K562 (cell line): ENCODE measurements around the gene RPL14. TPM values are rescaled to one million over a fixed set of nuclear protein-coding genes. Genes with fewer than 3 reads are reported as not detected.

Experiments
- ATAC-seq: fragments of 200-7000 bp; cut with Tn5 transposase; 3 replicates; pipeline ENCODE4 v1.9.1; 2020; ENCODE audit warnings: moderate library complexity
- BruUV-seq: library from RNA; stranded (reverse); fragments of 400-500 nt; replicated peaks from 2 replicates; lab custom pipeline; 2021; lab: Mats Ljungman, UMichigan
- CTCF ChIA-PET: fragments of 300-600 bp; formaldehyde crosslinking; extraction: SDS; loops from one replicate; lab custom pipeline; 2021; ENCODE audit warnings: low intra/inter-chr PET ratio; lab: Yijun Ruan, JAX
- POLR2A ChIA-PET: fragments of 300-600, 350-650 bp; sonication (Branson Sonifier 250); formaldehyde crosslinking; extraction: SDS; loops from one replicate; lab custom pipeline; 2021; ENCODE audit warnings: antibody characterized with exemption, inconsistent platforms; lab: Yijun Ruan, JAX
- DNase-seq, 4 experiments: peaks; one replicate each; pipeline versions ENCODE4 v3.0.0 to v3.0.0-alpha.2; 2011 to 2018; ENCODE audit warnings: low spot score in 3 of 4, mixed read lengths in 3 of 4; ENCODE audit errors: extremely low read depth in 1 of 4
- FAIRE-seq: peaks from 2 replicates; lab custom pipeline; 2011; peaks lifted over from hg19 to GRCh38; lab: Jason Lieb, UNC
- H2AFZ ChIP-seq: 2 replicates; pipeline ENCODE4 v1.6.0; 2011; ENCODE audit warnings: low read depth, low read length, control low read depth, inconsistent platforms
- H3K27ac ChIP-seq: fragments of 200-600 bp; 3 replicates; pipeline ENCODE4 v1.8.0; 2011; ENCODE audit warnings: low read depth, mild to moderate bottlenecking, control low read depth, inconsistent platforms, low read length, moderate library complexity, mixed read lengths; ENCODE audit errors: extremely low read depth
- H3K27me3 ChIP-seq, 2 experiments: fragments of 300-600 bp in 1 of 2; 2 replicates in 1 of 2; 3 replicates in 1 of 2; pipeline versions ENCODE4 v1.6.0 to v1.8.0; 2011; ENCODE audit warnings: inconsistent platforms in 2 of 2, low read length in 2 of 2, mild to moderate bottlenecking in 1 of 2, mixed read lengths in 1 of 2, moderate library complexity in 1 of 2; ENCODE audit not compliant: control insufficient read depth in 2 of 2, insufficient read depth in 2 of 2
- H3K36me3 ChIP-seq: fragments of 300-600 bp; 3 replicates; pipeline ENCODE4 v1.8.0; 2011; ENCODE audit warnings: mild to moderate bottlenecking, low read length, inconsistent platforms; ENCODE audit not compliant: control insufficient read depth, insufficient read depth
- H3K4me1 ChIP-seq, 2 experiments: fragments of 200-600 bp in 1 of 2; replicated peaks in 1 of 2; 2 replicates in 1 of 2; 3 replicates in 1 of 2; pipeline versions ENCODE4 v1.5.1 to v1.8.0; 2011; ENCODE audit warnings: inconsistent platforms in 2 of 2, low read length in 2 of 2, mild to moderate bottlenecking in 1 of 2, mixed read lengths in 1 of 2, moderate library complexity in 1 of 2; ENCODE audit not compliant: control insufficient read depth in 2 of 2, insufficient read depth in 2 of 2
- H3K4me2 ChIP-seq: 2 replicates; pipeline ENCODE4 v1.6.1; 2011; ENCODE audit warnings: low read length, control low read depth, inconsistent platforms, mixed read lengths; ENCODE audit not compliant: insufficient read depth
- H3K4me3 ChIP-seq: fragments of 200-600 bp; sonication (generic), shearing (Covaris generic); 2 replicates; pipeline ENCODE4 v1.5.1; 2016; ENCODE audit warnings: control low read depth, inconsistent platforms
- H3K79me2 ChIP-seq: fragments of 200-600 bp; 3 replicates; pipeline ENCODE4 v1.8.0; 2011; ENCODE audit warnings: low read length, inconsistent platforms; ENCODE audit not compliant: control insufficient read depth, insufficient read depth
- H3K9ac ChIP-seq, 2 experiments: 2 replicates each; pipeline versions ENCODE4 v1.6.0 to v1.6.1; 2011; ENCODE audit warnings: low read depth in 2 of 2, low read length in 2 of 2, control low read depth in 1 of 2, inconsistent platforms in 1 of 2, mild to moderate bottlenecking in 1 of 2, mixed read lengths in 1 of 2; ENCODE audit not compliant: insufficient read depth in 1 of 2
- H3K9me1 ChIP-seq: one replicate; pipeline ENCODE4 v1.6.0; 2011; ENCODE audit warnings: inconsistent platforms, mild to moderate bottlenecking, low read length, moderate library complexity; ENCODE audit not compliant: control insufficient read depth, insufficient read depth
- H3K9me3 ChIP-seq: replicated peaks from 2 replicates; pipeline ENCODE4 v1.5.1; 2011; ENCODE audit warnings: low read depth, low read length, inconsistent platforms; ENCODE audit not compliant: control insufficient read depth, insufficient read depth
- H4K20me1 ChIP-seq: replicated peaks from 2 replicates; pipeline ENCODE4 v1.6.1; 2011; ENCODE audit warnings: low read length, inconsistent platforms, mixed read lengths; ENCODE audit not compliant: control insufficient read depth, insufficient read depth
- BCOR ChIP-seq: fragments of 450-650 bp; IDR thresholded peaks from 2 replicates; pipeline ENCODE4 v1.6.1; 2016
- CEBPB ChIP-seq: fragments of 450-650 bp; IDR thresholded peaks from 2 replicates; pipeline ENCODE4 v1.6.1; 2016; ENCODE audit warnings: missing genetic modification characterization, missing compliant biosample characterization
- CREB3L1 ChIP-seq: fragments of 450-650 bp; IDR thresholded peaks from 2 replicates; pipeline ENCODE4 v1.6.1; 2014; ENCODE audit warnings: low read depth, mild to moderate bottlenecking, moderate library complexity, borderline replicate concordance
- FOXP1 ChIP-seq: sonication (generic); formaldehyde crosslinking; IDR thresholded peaks from 2 replicates; pipeline ENCODE4 v1.8.0; 2022; ENCODE audit warnings: mild to moderate bottlenecking, missing genetic modification reagents
- FOXP4 ChIP-seq: sonication (generic); formaldehyde crosslinking; IDR thresholded peaks from 2 replicates; pipeline ENCODE4 v1.8.0; 2022; ENCODE audit warnings: mild to moderate bottlenecking, missing genetic modification reagents, borderline replicate concordance
- HLTF ChIP-seq: fragments of 450-650 bp; IDR thresholded peaks from 2 replicates; pipeline ENCODE4 v1.6.1; 2016
- MEF2A ChIP-seq: IDR thresholded peaks from 2 replicates; pipeline ENCODE4 v1.6.1; 2011; ENCODE audit warnings: low read depth, mild to moderate bottlenecking, low read length, moderate library complexity; ENCODE audit not compliant: control insufficient read depth
- MTA3 ChIP-seq: fragments of 450-650 bp; formaldehyde crosslinking; IDR thresholded peaks from 2 replicates; pipeline ENCODE4 v1.6.1; 2017; ENCODE audit warnings: mild to moderate bottlenecking, borderline replicate concordance
- MXI1 ChIP-seq: IDR thresholded peaks from 2 replicates; pipeline ENCODE4 v1.6.1; 2011; ENCODE audit warnings: low read depth, mild to moderate bottlenecking, improper control_type of control experiment, low read length
- NR2F6 ChIP-seq: fragments of 450-650 bp; formaldehyde crosslinking; IDR thresholded peaks from 2 replicates; pipeline ENCODE4 v1.4.0; 2020; ENCODE audit warnings: mild to moderate bottlenecking
- PHB2 ChIP-seq: fragments of 450-650 bp; IDR thresholded peaks from 2 replicates; pipeline ENCODE4 v1.6.1; 2017; ENCODE audit warnings: low read depth
- POLR2B ChIP-seq: fragments of 450-650 bp; IDR thresholded peaks from 2 replicates; pipeline ENCODE4 v1.6.1; 2018; ENCODE audit warnings: low read depth; ENCODE audit not compliant: partially characterized antibody
- RBM25 ChIP-seq: fragments of 200-400 bp; formaldehyde crosslinking; IDR thresholded peaks from 2 replicates; pipeline ENCODE4 v1.6.1; 2018; ENCODE audit warnings: low read length, low read depth, moderate library complexity; ENCODE audit not compliant: severe bottlenecking
- RCOR1 ChIP-seq, 2 experiments: IDR thresholded peaks; 2 replicates each; pipeline ENCODE4 v1.6.1; 2012; ENCODE audit warnings: low read depth in 2 of 2, low read length in 2 of 2, borderline replicate concordance in 1 of 2, improper control_type of control experiment in 1 of 2
- ZNF518B ChIP-seq: fragments of 250-450 bp; sonication (Bioruptor Pico); IDR thresholded peaks from 2 replicates; pipeline ENCODE4 v1.5.0; 2021; ENCODE audit warnings: mild to moderate bottlenecking, moderate library complexity
- WGBS: fragments of 100-300 bp; shearing (Covaris generic); methylation state at CpG from one replicate; pipeline ENCODE4 v1.1.6; 2016; ENCODE audit warnings: low coverage, mixed read lengths; ENCODE audit not compliant: insufficient coverage; ENCODE audit errors: missing lambda C conversion rate; 5-methylcytosine and 5-hydroxymethylcytosine counted together
- in situ Hi-C: fragments of 300-500 bp; cut with MboI; formaldehyde crosslinking; loops from 4 replicates; pipeline ENCODE4 v1.15.0; 2018; ENCODE audit warnings: inconsistent platforms, mixed read lengths
- intact Hi-C: fragments of 100-400 bp; cut with micrococcal nuclease; formaldehyde crosslinking; loops from 2 replicates; pipeline ENCODE4 v1.14.2; 2022
- polyA plus RNA-seq, 8 experiments: library from polyadenylated mRNA; depleted of rRNA in 4 of 8; stranded (reverse) in 5 of 8; unstranded in 3 of 8; fragments of >200 nt; fragmentation: Nextera tagmentation in 2 of 8; fragmentation: Illumina TruSeq in 1 of 8; extraction: Ambion mirVana in 2 of 8; extraction: Trizol in 1 of 8; gene quantifications; 2 replicates each; pipeline versions ENCODE4 v1.2.1 to v1.2.3, GENCODE V29; 2011 to 2014; ENCODE audit warnings: inconsistent platforms in 1 of 8, missing spikeins in 1 of 8
- total RNA-seq, 7 experiments: library from RNA; depleted of rRNA in 6 of 7; stranded (reverse); fragments of >200 nt in 6 of 7; fragmentation: Illumina TruSeq in 2 of 7; extraction: Trizol in 2 of 7; gene quantifications; 2 replicates each; pipeline versions ENCODE4 v1.2.1 to v1.2.3, GENCODE V29; 2011 to 2021; ENCODE audit warnings: low replicate concordance in 1 of 7

Gene RPL14
- total and polyA plus RNA-seq, 9 of the 15 experiments (the other 6 are each of a cell fraction or from before 2014, with no cell fraction given) = 851 to 4,649 (median 2,133) TPM

GRCh38 chr3:40455328-40455727, 1.8 kb upstream of the RPL14 start:
- intact Hi-C loops = loop anchor here (10.0 kb wide), 1 partner anchor 1071 kb away; the partner anchor contains the start of gene SLC25A38
- H3K27me3 ChIP-seq = no peaks in the 10 kb centered on the region
- H3K27ac ChIP-seq = no peak overlapping the region
- H2AFZ ChIP-seq = no peak overlapping the region
- no peaks in the 10 kb centered on the region for H3K9me3 ChIP-seq
- ChIA-PET POLR2A (interaction anchor here (0.6 to 4.4 kb wide), 4 partner anchors 9 to 133 kb away, joined by 3 to 37 read pairs (median 4); no protein-coding TSS in a partner anchor), CTCF (no interaction called here)
- no peak overlapping the region for H3K9ac ChIP-seq
- DNase-seq (no peak), FAIRE-seq (no peak), ATAC-seq (no peak)
- no peaks in the 10 kb centered on the region; the same call in 1 of the 2 replicates for H4K20me1 ChIP-seq
- peaks cover 28% of the 10 kb centered on the region for H3K36me3 ChIP-seq
- H3K4me1 ChIP-seq = peaks cover 17 to 32% of the 10 kb centered on the region in 2 experiments
- no peaks in the 10 kb centered on the region for H3K9me1 ChIP-seq
- no peak overlapping the region for H3K4me2 ChIP-seq
- in situ Hi-C loops = loop anchor here (25.0 kb wide), 1 partner anchor 1043 kb away; the partner anchor contains the start of gene RPSA
- no TSS peak for BruUV-seq
- WGBS = 82% methylated on average over 4 of the region's 4 CpGs
- no peak overlapping the region for H3K4me3 ChIP-seq
- peaks cover 42% of the 10 kb centered on the region for H3K79me2 ChIP-seq
- TF ChIP-seq FOXP4 (CRISPR knock-in tag) = no peak
- no peak for TF ChIP-seq MXI1
- no peak for TF ChIP-seq ZNF518B (CRISPR knock-in tag)
- no peak for TF ChIP-seq PHB2
- TF ChIP-seq MEF2A = no peak
- no peak for TF ChIP-seq RCOR1 (IDR thresholded peaks at IDR 0.05; ENCODE audit: borderline replicate concordance in 1 of 2, low read depth in 2 of 2, low read length in 2 of 2)
- TF ChIP-seq BCOR = 0 out of 2 replicates have a peak, but pooled peaks have one; percentile 26
- TF ChIP-seq RBM25 = peak; percentile 17
- TF ChIP-seq POLR2B = no peak
- TF ChIP-seq FOXP1 = no peak
- no peak for TF ChIP-seq HLTF
- no peak for TF ChIP-seq CREB3L1
- no peak for TF ChIP-seq NR2F6
- no peak for TF ChIP-seq MTA3
- TF ChIP-seq CEBPB (tag) = no peak
